Measurements from ENCODE around the gene ARL15.
A peak's percentile ranks its signal among the peaks of the same experiment; 100 is the strongest.

Gene ARL15

DNA sequence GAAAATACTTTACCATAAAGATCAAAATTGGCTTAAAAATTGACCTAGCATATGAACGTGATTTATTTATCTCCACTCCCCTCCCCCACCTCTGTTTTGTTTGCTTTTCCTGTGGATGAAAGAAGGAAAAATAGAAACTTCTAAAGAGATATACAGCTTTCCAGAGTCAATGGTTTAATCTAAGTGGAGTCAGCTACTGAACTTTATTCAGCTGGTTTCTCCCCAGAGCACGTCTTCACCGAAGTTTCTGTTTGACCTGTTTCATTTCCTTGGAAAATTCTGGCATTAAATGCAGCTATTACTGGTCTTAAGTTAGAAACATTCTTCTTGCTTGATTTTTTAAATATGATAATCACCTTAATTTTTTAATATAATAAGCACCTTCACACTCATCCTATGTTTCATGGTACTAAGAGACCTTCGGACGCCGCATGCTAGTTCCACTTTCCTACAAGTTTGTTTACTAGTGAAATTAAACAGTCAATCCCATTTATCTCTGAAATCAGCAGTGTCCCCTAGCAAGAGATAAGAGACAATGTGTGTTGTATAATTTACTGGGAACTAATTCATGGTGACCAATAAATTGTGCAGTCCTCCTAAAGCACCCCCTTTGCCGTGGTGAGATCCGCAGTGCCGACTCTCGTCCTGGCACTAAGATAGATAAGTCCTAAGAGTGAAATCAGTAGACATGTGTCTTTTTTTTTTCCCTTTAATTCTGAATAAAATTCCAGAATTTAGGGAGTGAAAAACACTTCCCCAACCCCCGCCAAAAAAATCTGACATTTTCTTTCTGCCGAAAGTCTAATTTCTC lies 89.9 kb downstream of the ARL15 start:
- no peak for FAIRE-seq
- TF ChIP-seq PAX5 (IDR thresholded peaks at IDR 0.05; ENCODE audit: insufficient read depth, low read length, severe bottlenecking) (no peak), POLR2AphosphoS5 (IDR thresholded peaks at IDR 0.05; ENCODE audit: low read depth, low read length) (no peak), SPI1 (IDR thresholded peaks at IDR 0.05; ENCODE audit: low read depth, low read length) (no peak), POLR2A (IDR thresholded peaks at IDR 0.05; ENCODE audit: low read depth, low read length) (no peak), POU2F2 (IDR thresholded peaks at IDR 0.05; ENCODE audit: low read depth, low read length) (no peak), TAF1 (IDR thresholded peaks at IDR 0.05; ENCODE audit: low read depth, low read length) (no peak)
- no peak for DNase-seq (ENCODE audit: insufficient read length, low spot score)

DNA sequence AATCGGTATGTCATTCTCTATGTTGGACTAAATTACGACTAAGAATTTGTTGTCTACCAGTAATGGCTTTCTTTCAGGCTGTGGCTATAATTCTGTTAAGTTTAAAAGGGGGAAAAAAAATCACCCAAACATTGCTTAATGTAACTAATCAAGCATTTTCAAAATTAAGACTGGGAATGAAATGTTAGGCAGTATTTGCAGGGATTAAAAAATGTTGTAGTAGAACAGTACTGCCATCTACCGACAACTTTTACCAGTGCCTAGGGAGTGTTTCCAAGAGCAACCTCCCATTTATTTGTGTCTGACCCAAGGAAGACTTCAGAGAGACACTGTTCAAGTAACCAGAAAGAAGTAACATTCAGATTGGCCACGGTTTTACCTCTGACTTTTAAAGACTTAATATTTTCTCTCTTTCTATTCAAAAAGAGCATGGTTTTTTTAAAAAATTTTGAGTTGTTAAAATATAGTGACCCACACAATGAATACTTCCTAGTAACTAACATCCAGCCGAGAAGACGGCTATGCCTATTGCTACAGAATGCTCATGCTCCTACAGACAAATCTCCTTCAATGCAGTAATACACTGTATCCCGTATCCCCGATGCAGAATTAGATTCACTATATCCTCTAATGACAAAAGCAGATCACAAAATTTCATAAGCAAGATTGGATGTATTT lies 92.4 kb downstream of the ARL15 start:
- TF ChIP-seq PAX5 (IDR thresholded peaks at IDR 0.05; ENCODE audit: insufficient read depth, low read length, severe bottlenecking) (no peak), POU2F2 (IDR thresholded peaks at IDR 0.05; ENCODE audit: low read depth, low read length) (no peak), SPI1 (IDR thresholded peaks at IDR 0.05; ENCODE audit: low read depth, low read length) (no peak), TAF1 (IDR thresholded peaks at IDR 0.05; ENCODE audit: low read depth, low read length) (no peak), POLR2A (IDR thresholded peaks at IDR 0.05; ENCODE audit: low read depth, low read length) (no peak), POLR2AphosphoS5 (IDR thresholded peaks at IDR 0.05; ENCODE audit: low read depth, low read length) (no peak)
- FAIRE-seq = peak; percentile 79
- DNase-seq (ENCODE audit: insufficient read length, low spot score) = peak; percentile 5

DNA sequence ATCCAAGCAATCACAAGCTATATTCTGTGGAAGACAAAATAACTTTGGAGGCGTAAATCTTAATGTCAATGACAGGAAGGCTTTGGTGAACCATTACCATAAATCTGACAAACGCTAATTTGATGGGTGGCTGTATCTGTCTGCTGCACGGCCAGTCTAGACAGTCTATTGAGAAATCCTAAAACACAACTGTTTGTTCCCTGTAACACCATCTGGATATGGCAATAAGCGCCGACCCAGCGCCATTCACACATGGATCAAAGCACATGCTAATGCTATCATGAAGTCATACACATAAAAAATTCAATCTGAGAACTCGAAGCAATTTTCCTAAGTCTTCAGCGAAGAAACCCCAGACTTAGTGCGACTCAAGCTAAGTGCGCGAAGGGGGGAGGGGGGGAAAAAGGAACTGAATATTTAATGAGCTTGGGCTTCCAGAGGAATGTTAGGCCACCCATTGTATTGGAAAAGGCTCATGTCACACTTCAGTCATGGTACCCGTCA lies 95.1 kb downstream of the ARL15 start:
- TF ChIP-seq TAF1 (IDR thresholded peaks at IDR 0.05; ENCODE audit: low read depth, low read length) = no peak
- TF ChIP-seq SPI1 (IDR thresholded peaks at IDR 0.05; ENCODE audit: low read depth, low read length) = no peak
- TF ChIP-seq POLR2AphosphoS5 (IDR thresholded peaks at IDR 0.05; ENCODE audit: low read depth, low read length) = no peak
- TF ChIP-seq PAX5 (IDR thresholded peaks at IDR 0.05; ENCODE audit: insufficient read depth, low read length, severe bottlenecking) = no peak
- TF ChIP-seq POLR2A (IDR thresholded peaks at IDR 0.05; ENCODE audit: low read depth, low read length) = no peak
- TF ChIP-seq POU2F2 (IDR thresholded peaks at IDR 0.05; ENCODE audit: low read depth, low read length) = no peak
- DNase-seq (ENCODE audit: insufficient read length, low spot score) = no peak
- no peak for FAIRE-seq

DNA sequence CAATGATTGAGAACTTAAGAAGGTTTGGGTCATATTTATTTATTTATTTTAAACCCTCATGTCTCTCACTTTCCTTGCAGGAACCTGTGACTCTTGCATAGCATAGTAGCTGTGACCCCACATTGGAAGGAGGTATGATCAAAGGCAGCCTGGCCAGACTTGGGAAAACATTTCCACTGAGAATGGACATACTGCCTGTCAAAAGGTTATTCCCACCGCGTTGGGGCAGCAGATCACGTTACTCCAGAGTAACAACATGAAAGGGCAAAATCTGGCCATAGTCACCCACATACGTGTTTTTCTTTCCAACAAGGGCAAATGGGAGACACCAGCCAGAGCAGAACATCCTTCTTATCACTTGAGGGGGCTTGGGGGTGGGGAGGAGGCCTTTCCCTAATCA lies 95.7 kb downstream of the ARL15 start:
- FAIRE-seq (no peak), DNase-seq (ENCODE audit: insufficient read length, low spot score) (no peak)
- TF ChIP-seq POLR2AphosphoS5 (IDR thresholded peaks at IDR 0.05; ENCODE audit: low read depth, low read length) (no peak), TAF1 (IDR thresholded peaks at IDR 0.05; ENCODE audit: low read depth, low read length) (no peak), POLR2A (IDR thresholded peaks at IDR 0.05; ENCODE audit: low read depth, low read length) (no peak), SPI1 (IDR thresholded peaks at IDR 0.05; ENCODE audit: low read depth, low read length) (no peak), PAX5 (IDR thresholded peaks at IDR 0.05; ENCODE audit: insufficient read depth, low read length, severe bottlenecking) (no peak), POU2F2 (IDR thresholded peaks at IDR 0.05; ENCODE audit: low read depth, low read length) (no peak)

DNA sequence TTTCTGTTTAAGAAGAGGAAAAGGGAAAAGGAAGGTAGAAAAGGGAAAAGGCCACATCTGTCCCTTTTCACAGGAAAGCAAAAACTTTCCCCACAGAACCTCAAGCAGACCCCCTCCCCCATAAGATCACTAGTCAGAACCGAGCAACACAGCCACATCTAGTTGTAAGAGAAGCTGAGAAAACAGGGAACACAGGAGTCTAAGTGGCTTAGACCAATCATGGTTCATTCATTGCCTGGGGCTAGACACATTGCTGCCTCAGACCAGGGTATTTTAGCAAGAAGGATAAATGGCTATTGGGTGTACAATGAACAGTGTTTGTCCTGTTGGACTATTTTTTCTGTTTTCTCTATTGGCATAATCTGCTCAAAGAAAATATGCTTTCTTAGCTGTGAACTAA lies 98.0 kb downstream of the ARL15 start:
- DNase-seq (ENCODE audit: insufficient read length, low spot score) = no peak
- FAIRE-seq = no peak
- TF ChIP-seq POLR2AphosphoS5 (IDR thresholded peaks at IDR 0.05; ENCODE audit: low read depth, low read length) (no peak), SPI1 (IDR thresholded peaks at IDR 0.05; ENCODE audit: low read depth, low read length) (no peak)

DNA sequence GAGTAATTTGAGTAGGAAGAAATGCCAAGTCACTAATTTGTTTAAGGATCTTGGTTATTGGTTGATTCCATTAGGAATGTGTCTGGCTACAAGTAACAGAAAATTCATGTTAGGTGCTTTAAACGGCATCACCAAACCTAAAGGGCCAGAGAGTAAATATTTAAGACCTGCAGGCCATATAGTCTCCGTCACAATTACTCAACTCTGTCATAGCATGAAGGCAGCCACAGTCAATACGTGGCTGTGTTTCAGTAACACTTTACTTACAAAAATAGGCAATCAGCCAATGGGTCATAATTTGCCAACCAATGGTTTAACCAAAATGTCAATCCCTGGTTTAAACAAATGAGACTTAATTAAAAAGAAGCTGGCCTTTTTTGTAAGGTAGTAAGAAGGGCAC lies 98.5 kb downstream of the ARL15 start:
- TF ChIP-seq TAF1 (IDR thresholded peaks at IDR 0.05; ENCODE audit: low read depth, low read length) (no peak), POLR2A (IDR thresholded peaks at IDR 0.05; ENCODE audit: low read depth, low read length) (no peak), POLR2AphosphoS5 (IDR thresholded peaks at IDR 0.05; ENCODE audit: low read depth, low read length) (no peak), PAX5 (IDR thresholded peaks at IDR 0.05; ENCODE audit: insufficient read depth, low read length, severe bottlenecking) (no peak), POU2F2 (IDR thresholded peaks at IDR 0.05; ENCODE audit: low read depth, low read length) (no peak), SPI1 (IDR thresholded peaks at IDR 0.05; ENCODE audit: low read depth, low read length) (no peak)
- no peak for DNase-seq (ENCODE audit: insufficient read length, low spot score)
- no peak for FAIRE-seq

DNA sequence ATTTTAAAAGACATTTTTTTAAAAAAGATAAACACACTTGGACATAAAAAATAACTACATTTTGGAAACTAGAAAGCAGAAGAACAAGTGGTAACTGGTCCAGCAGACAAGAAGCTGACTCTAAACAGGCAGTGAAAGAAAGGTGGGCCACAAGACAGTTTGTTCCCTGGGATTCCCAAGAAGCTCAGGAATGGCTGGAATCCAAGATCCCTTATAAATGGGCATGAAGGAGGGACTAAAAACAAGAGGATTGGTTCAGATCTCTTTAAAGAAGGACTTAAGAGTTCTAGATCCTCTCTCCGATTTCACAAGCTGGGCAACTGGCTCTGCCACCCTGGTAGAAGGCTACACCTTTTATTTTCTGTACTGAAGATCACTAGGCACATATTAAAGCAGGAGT lies 102.8 kb downstream of the ARL15 start:
- TF ChIP-seq TAF1 (IDR thresholded peaks at IDR 0.05; ENCODE audit: low read depth, low read length) = no peak
- no peak for TF ChIP-seq PAX5 (IDR thresholded peaks at IDR 0.05; ENCODE audit: insufficient read depth, low read length, severe bottlenecking)
- no peak for TF ChIP-seq POLR2A (IDR thresholded peaks at IDR 0.05; ENCODE audit: low read depth, low read length)
- no peak for TF ChIP-seq SPI1 (IDR thresholded peaks at IDR 0.05; ENCODE audit: low read depth, low read length)
- no peak for TF ChIP-seq POLR2AphosphoS5 (IDR thresholded peaks at IDR 0.05; ENCODE audit: low read depth, low read length)
- TF ChIP-seq POU2F2 (IDR thresholded peaks at IDR 0.05; ENCODE audit: low read depth, low read length) = no peak
- FAIRE-seq (no peak), DNase-seq (ENCODE audit: insufficient read length, low spot score) (no peak)

DNA sequence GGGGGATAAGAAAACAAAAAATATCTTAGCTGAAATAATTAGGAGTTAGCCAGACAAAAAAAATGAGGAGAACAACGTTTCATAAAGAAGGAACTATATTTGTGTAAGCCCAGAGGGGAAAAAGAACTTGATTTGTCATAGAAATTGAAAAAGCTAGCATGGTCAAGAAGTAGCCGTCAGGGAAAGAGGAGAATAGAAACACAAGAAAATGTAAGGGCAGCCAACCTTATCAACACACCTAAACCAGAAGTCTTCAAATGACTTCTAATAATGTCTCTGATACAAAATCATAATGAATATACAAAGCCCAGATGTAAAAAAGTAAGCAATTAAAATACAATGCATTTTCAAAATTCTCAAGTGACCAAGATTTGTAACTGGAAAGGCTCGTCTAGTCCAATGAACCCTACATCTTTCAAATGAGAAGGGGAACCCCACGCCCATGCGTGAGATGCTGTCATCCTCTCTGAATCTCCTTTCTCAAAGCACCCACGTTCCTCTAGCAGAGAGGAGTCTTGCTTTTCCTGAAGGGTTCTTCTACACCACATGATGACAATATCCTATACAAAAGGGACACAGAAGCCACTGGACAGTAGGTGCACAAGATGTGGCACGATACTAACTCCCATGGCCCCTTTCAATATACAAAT lies 103.7 kb downstream of the ARL15 start:
- TF ChIP-seq SPI1 (IDR thresholded peaks at IDR 0.05; ENCODE audit: low read depth, low read length) = no peak
- TF ChIP-seq TAF1 (IDR thresholded peaks at IDR 0.05; ENCODE audit: low read depth, low read length) = no peak
- no peak for TF ChIP-seq POLR2A (IDR thresholded peaks at IDR 0.05; ENCODE audit: low read depth, low read length)
- TF ChIP-seq POLR2AphosphoS5 (IDR thresholded peaks at IDR 0.05; ENCODE audit: low read depth, low read length) = no peak
- TF ChIP-seq PAX5 (IDR thresholded peaks at IDR 0.05; ENCODE audit: insufficient read depth, low read length, severe bottlenecking) = no peak
- DNase-seq (ENCODE audit: insufficient read length, low spot score) = no peak
- no peak for FAIRE-seq

DNA sequence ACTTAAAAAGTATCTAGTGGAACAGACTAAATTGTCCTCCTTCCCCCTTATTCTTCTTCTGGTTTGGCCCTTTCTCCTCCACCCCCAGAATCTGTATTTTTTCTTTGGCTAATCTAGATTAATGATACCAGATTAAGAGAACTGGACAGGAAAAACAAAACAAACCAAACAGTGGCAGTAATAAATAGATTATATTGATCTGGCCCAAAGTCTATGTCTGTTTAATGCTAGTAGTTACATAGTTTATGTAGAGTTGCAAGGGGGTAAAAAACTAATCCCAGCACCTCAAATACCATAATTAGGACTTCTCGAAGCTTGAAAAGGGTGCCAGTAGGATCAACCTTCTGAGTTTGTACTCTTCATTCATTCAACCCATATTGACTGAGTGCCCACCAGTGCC lies 104.5 kb downstream of the ARL15 start:
- TF ChIP-seq PAX5 (IDR thresholded peaks at IDR 0.05; ENCODE audit: insufficient read depth, low read length, severe bottlenecking) (no peak), POLR2AphosphoS5 (IDR thresholded peaks at IDR 0.05; ENCODE audit: low read depth, low read length) (no peak), SPI1 (IDR thresholded peaks at IDR 0.05; ENCODE audit: low read depth, low read length) (no peak), TAF1 (IDR thresholded peaks at IDR 0.05; ENCODE audit: low read depth, low read length) (no peak), POU2F2 (IDR thresholded peaks at IDR 0.05; ENCODE audit: low read depth, low read length) (no peak), POLR2A (IDR thresholded peaks at IDR 0.05; ENCODE audit: low read depth, low read length) (no peak)
- FAIRE-seq (no peak), DNase-seq (ENCODE audit: insufficient read length, low spot score) (no peak)

All from GM12891 (cell line).